Osteoblast (primary cell): ENCODE data around the gene MLPH. TPM values are rescaled to one million over a fixed set of nuclear protein-coding genes. Genes with fewer than 3 reads are reported as not detected.

Experiments used
- DNase-seq: peaks from one replicate; pipeline ENCODE4 v3.0.0; 2011; ENCODE audit warnings: low spot score, mixed read lengths; ENCODE audit not compliant: insufficient read length; ENCODE audit errors: missing footprints
- H2AFZ ChIP-seq: 2 replicates; pipeline ENCODE4 v1.6.0; 2011; ENCODE audit warnings: mild to moderate bottlenecking, low read length
- H3K27ac ChIP-seq: 2 replicates; pipeline ENCODE4 v1.5.1; 2011; ENCODE audit warnings: mild to moderate bottlenecking, low read depth, low read length, moderate library complexity
- H3K27me3 ChIP-seq: 2 replicates; pipeline ENCODE4 v1.6.0; 2012; ENCODE audit warnings: mild to moderate bottlenecking, control low read depth, inconsistent platforms, low read length, moderate library complexity; ENCODE audit not compliant: insufficient read depth
- H3K36me3 ChIP-seq: 2 replicates; pipeline ENCODE4 v1.5.1; 2011; ENCODE audit warnings: mild to moderate bottlenecking, low read length, control low read depth, moderate library complexity; ENCODE audit not compliant: insufficient read depth
- H3K4me1 ChIP-seq: 2 replicates; pipeline ENCODE4 v1.5.1; 2011; ENCODE audit warnings: mild to moderate bottlenecking, low read length, control low read depth, moderate library complexity; ENCODE audit not compliant: insufficient read depth
- H3K4me2 ChIP-seq: 2 replicates; pipeline ENCODE4 v1.6.0; 2011; ENCODE audit warnings: mild to moderate bottlenecking, low read length; ENCODE audit not compliant: insufficient read depth
- H3K4me3 ChIP-seq: fragments of 200-600 bp; sonication (generic); 3 replicates; pipeline ENCODE4 v1.5.1; 2012; ENCODE audit warnings: mild to moderate bottlenecking, low read length, inconsistent platforms; ENCODE audit not compliant: insufficient read depth
- H3K79me2 ChIP-seq: 2 replicates; pipeline ENCODE4 v1.6.0; 2012; ENCODE audit warnings: mild to moderate bottlenecking, low read length, control low read depth, inconsistent platforms; ENCODE audit not compliant: insufficient read depth
- H3K9me3 ChIP-seq: 2 replicates; pipeline ENCODE4 v1.5.1; 2011; ENCODE audit warnings: low read depth, low read length, control low read depth
- H4K20me1 ChIP-seq: 2 replicates; pipeline ENCODE4 v1.6.0; 2012; ENCODE audit warnings: mild to moderate bottlenecking, low read length, control low read depth; ENCODE audit not compliant: insufficient read depth
- total RNA-seq: library from RNA; depleted of rRNA; stranded (reverse); fragments of >200 nt; gene quantifications from 2 replicates; pipeline ENCODE4 v1.2.3, GENCODE V29; 2012
- TF ChIP-seq, protein P1 (sequence below): IDR thresholded peaks from 2 replicates; pipeline ENCODE4 v1.5.1; 2011; ENCODE audit warnings: mild to moderate bottlenecking, low read depth, low read length, moderate library complexity; ENCODE audit errors: extremely low read depth

Gene MLPH
- total RNA-seq, 1 donor: 25.7 TPM

DNA sequence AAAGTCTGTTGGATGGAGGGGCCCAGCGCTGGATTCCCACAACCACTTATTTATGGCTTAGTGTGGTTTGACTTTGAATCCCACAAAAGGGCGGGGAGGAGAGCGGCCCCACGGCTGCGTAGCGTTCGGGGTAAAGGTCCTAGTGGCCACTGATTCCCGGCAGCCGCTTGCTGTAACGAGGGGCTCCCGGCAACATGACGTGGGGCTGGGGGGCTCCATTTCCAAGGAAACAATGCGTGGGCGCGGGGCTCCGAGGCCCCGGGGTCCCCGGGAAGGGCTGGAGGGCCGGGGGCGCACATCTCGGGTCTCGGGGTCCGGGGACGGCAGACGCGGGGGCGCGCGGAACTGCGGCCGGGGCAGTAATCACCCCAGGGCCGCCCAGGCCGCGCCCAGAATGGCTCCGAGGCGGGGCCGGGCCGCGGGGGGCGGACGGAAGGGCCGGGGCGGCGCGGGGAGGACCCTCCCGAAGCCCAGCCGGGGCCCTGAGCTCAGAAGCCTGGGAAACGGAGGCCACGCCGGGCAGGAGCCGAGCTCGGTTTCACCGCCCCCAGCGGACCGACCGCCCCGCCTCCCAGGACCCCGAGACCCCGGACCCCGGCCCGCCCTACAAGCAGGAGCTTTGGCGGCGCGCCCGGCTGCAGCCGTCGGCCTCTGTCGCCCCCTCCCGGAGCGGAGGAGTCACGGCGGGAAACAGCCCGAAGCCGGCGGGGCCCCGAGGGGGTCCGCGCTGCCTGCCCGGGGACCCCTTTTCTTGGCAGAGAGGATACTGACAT lies 11.9 kb upstream of the MLPH start:
- Histone ChIP-seq H3K36me3 (no peaks in the 10 kb centered on the region), H3K9me3 (no peaks in the 10 kb centered on the region), H3K27me3 (no peaks in the 10 kb centered on the region), H3K27ac (peak overlapping the region; percentile 98), H2AFZ (peak overlapping the region; percentile 83), H3K4me2 (peak overlapping the region; percentile 98), H4K20me1 (no peaks in the 10 kb centered on the region), H3K4me3 (peak overlapping the region; percentile 76), H3K79me2 (no peaks in the 10 kb centered on the region), H3K4me1 (peaks cover 28% of the 10 kb centered on the region)
- TF ChIP-seq, protein P1, sequence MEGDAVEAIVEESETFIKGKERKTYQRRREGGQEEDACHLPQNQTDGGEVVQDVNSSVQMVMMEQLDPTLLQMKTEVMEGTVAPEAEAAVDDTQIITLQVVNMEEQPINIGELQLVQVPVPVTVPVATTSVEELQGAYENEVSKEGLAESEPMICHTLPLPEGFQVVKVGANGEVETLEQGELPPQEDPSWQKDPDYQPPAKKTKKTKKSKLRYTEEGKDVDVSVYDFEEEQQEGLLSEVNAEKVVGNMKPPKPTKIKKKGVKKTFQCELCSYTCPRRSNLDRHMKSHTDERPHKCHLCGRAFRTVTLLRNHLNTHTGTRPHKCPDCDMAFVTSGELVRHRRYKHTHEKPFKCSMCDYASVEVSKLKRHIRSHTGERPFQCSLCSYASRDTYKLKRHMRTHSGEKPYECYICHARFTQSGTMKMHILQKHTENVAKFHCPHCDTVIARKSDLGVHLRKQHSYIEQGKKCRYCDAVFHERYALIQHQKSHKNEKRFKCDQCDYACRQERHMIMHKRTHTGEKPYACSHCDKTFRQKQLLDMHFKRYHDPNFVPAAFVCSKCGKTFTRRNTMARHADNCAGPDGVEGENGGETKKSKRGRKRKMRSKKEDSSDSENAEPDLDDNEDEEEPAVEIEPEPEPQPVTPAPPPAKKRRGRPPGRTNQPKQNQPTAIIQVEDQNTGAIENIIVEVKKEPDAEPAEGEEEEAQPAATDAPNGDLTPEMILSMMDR: peak; percentile 62
- peak; percentile 96 for DNase-seq

DNA sequence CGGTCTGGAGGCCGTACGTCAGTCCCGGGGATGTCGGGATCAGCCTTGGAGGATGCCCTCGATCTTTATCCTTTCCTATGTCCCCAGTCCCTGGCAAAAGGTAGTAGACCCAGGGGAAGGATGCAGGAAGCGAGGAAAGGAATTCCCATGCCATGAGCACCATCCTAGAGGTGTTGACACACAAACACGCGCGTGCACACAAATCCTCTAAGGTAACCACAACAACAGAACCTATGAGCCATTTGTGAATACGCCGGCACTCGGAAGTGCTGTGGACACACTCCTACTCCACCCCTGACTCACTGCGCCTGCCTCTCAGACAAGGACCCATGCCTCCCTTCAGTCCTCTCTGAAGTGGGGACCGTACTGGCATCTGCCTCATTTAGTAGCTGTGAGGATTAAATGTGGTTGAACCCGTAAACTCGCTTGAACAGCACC lies 11.3 kb upstream of the MLPH start:
- no peaks in the 10 kb centered on the region for H4K20me1 ChIP-seq
- no peaks in the 10 kb centered on the region for H3K36me3 ChIP-seq
- H3K4me1 ChIP-seq: peaks cover 28% of the 10 kb centered on the region
- H2AFZ ChIP-seq: peak overlapping the region; percentile 83
- TF ChIP-seq, protein P1: no peak
- DNase-seq: peak; percentile 97
- no peaks in the 10 kb centered on the region for H3K79me2 ChIP-seq
- H3K4me2 ChIP-seq: peak overlapping the region; percentile 98
- H3K27ac ChIP-seq: peak overlapping the region; percentile 98
- peak overlapping the region; percentile 76 for H3K4me3 ChIP-seq
- no peaks in the 10 kb centered on the region for H3K27me3 ChIP-seq
- no peaks in the 10 kb centered on the region for H3K9me3 ChIP-seq

DNA sequence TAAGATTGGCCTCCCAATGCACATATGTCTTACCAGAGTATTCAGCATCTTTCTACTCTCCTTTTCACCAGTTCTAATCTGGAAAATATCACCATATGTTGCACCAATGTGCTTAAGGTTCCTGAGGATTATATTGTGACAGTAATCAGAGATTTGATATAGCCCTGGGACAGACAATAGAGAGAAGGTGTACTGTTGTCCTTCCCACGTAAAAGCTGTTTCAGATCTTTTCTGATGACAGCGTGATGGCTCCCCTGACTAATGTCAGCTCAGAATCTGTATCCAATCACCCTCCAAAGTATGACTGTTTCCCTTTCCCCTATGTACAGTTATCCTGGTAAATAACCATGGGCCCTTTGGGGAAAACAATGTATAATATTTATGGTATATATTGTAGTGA lies 9.0 kb upstream of the MLPH start:
- H3K4me3 ChIP-seq: no peak overlapping the region
- H3K79me2 ChIP-seq: no peaks in the 10 kb centered on the region
- H3K9me3 ChIP-seq: no peaks in the 10 kb centered on the region
- H3K36me3 ChIP-seq: no peaks in the 10 kb centered on the region
- no peak overlapping the region for H3K4me2 ChIP-seq
- H4K20me1 ChIP-seq: no peaks in the 10 kb centered on the region
- TF ChIP-seq, protein P1: no peak
- H3K27me3 ChIP-seq: no peaks in the 10 kb centered on the region
- peaks cover 28% of the 10 kb centered on the region for H3K4me1 ChIP-seq
- no peak overlapping the region for H2AFZ ChIP-seq
- DNase-seq: no peak
- H3K27ac ChIP-seq: no peak overlapping the region

DNA sequence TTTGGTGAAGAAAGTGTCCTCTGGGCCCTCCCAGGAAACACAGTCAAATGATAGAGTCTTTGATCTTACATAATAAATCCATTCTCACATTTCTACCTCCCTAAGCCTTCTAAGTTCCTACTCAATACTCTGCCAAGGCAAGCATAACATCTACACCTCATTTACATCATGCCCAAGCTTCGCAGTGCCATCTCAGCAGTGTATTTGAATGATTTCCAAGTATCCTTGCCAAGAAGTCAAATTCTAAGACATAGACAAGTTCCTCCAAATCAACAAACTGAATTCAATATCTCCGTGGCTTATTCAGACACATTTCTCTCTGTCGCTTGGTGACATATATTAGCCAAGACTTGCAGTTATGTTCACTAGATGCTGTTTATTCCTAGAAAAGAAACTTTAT lies 8.1 kb upstream of the MLPH start:
- Histone ChIP-seq H4K20me1 (no peaks in the 10 kb centered on the region), H3K27ac (no peak overlapping the region), H2AFZ (no peak overlapping the region), H3K79me2 (no peaks in the 10 kb centered on the region), H3K4me3 (no peak overlapping the region), H3K4me2 (no peak overlapping the region), H3K9me3 (no peaks in the 10 kb centered on the region), H3K27me3 (no peaks in the 10 kb centered on the region), H3K36me3 (no peaks in the 10 kb centered on the region), H3K4me1 (peaks cover 27% of the 10 kb centered on the region)
- TF ChIP-seq, protein P1: no peak
- no peak for DNase-seq
